ENCODE measurements around the gene ATP1A4.
"Not testable (repeated sequence)": the region's sequence is repeated elsewhere in the genome, so short reads cannot be mapped to it uniquely, and the experiment has no call there.

ATP1A4 gene

DNA sequence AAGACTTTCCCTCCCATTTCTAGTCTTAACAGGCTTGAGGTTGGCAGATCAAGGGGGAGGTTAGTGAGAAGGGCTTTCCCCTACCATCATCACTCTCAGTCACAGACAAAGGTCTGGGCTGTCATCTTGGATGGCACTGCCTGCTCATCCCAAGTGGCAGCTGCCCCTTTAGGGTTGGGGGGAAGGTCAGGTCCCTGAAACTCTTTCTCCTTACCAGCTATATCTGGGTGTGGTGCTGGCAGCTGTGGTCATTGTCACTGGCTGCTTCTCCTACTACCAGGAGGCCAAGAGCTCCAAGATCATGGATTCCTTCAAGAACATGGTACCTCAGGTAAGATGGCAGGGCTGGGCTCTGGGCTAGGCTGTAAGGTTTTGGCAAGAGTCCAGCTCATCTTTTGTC, 27.7 kb upstream of the ATP1A4 start:
- no peak for DNase-seq (ENCODE audit: low read depth in 3 of 3, low spot score in 1 of 3)

DNA sequence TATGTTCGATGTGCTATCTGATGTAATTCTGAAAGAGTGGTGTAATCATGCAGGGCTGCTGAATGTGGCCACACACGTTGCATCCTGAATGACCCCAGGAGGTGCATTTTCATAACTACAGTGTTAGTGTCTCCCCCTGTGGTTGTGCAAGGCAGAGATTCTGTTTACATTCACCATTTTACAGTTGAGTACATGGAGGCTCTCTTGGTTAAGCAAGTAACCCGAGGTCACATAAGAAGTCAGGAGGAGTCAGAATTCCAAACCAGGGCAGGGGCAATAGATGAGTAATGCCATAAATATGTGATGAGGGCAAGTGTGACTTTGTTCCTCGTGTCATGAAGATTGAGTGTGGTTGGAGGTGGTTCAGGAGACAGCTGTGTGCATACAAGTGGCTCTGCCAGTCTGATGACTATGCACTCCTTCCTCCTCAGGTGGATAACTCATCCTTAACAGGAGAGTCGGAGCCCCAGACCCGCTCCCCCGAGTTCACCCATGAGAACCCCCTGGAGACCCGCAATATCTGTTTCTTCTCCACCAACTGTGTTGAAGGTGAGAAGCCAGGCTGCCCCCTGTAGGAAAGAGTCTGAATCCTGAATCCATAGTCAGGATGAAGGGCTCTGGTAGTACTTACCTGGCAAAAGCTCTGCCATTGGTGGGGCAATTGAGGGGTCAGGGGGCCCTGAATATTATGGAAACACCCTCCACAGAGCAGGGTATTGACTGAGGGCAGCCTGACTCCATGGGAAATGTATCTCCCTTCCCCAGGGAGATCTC, 26.5 kb upstream of the ATP1A4 start:
- DNase-seq (ENCODE audit: low read depth in 3 of 3, low spot score in 1 of 3): no peak

DNA sequence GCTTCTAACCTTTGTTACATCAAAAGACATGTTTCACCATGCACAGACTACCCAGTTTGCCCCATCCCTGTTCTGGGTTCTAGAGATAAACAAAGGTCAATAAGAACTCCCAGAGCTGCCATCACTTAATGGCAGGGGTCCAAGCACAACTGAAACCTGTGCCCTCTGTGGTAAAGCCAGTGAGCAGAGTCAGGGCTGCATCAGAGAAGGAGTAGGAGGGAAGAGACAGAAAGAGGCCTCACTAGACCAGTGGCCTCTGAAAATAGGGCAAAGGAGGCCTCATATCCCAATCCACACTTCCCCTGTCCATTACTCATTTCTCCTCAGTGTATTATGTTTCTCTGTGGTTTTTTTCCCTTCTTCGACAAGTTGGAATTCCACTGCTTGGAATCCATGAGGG, 25.7 kb upstream of the ATP1A4 start:
- no peak for DNase-seq (ENCODE audit: low read depth in 3 of 3, low spot score in 1 of 3)

DNA sequence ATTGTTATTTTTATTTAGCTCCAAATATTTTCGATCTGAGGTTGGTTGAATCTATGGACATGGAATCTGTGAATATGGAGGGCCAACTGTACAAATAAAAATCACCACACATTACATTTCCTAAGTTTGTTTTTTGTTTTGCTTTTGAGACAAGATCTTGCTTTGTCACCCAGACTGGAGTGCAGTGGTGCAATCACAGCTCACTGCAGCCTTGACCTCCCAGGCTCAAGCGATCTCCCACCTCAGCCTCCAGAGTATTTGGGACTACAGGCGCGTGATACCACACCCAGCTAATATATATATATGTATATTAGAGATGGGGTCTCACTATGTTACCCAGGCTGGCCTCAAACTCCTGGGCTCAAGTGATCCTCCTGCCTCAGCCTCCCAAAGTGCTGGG, 25.1 kb upstream of the ATP1A4 start:
- DNase-seq (ENCODE audit: low read depth in 3 of 3, low spot score in 1 of 3): not testable (repeated sequence)

DNA sequence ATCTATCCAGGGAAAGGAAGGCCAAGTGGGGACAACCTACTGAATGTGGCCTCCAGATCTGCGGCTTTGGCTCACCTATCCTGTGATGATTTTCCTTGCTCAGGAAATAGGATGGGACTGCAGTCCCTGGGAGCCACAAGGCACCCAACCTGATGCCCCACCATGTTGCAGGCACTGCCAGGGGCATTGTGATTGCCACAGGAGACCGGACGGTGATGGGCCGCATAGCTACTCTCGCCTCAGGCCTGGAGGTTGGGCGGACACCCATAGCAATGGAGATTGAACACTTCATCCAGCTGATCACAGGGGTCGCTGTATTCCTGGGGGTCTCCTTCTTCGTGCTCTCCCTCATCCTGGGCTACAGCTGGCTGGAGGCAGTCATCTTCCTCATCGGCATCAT, 24.0 kb upstream of the ATP1A4 start:
- DNase-seq (ENCODE audit: low read depth in 3 of 3, low spot score in 1 of 3): no peak

DNA sequence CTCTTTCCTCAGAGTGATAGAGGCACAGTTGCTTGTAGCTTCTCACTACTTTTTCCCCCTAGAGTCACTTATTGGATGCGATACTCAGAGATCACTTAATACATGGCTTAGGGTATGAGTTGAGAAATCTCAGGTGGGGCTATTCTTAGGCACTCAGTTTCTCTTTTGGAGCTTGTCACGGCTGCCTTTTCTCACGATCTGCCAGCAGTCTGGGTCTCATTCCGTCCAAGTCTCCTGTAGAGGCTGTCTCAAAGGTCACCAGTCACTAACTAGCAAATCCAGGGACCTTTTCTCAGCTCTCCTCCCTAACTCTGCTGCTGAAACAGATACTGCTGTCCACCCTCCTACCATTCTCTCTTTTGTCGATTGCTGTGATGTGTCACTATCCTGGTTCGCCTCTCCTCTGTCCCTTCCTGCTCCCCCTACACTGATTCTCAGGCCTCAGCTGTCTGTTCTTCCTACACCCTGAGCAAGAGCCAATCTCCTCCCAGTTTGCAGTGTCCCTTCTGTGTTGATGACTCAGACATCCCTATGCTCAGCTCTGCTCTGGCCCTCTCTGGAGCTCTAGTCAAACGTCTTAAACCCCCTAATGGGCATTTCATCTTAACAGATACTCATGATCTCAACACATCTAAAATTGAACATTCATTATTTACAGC, 23.4 kb upstream of the ATP1A4 start:
- no peak for DNase-seq (ENCODE audit: low read depth in 3 of 3, low spot score in 1 of 3)

DNA sequence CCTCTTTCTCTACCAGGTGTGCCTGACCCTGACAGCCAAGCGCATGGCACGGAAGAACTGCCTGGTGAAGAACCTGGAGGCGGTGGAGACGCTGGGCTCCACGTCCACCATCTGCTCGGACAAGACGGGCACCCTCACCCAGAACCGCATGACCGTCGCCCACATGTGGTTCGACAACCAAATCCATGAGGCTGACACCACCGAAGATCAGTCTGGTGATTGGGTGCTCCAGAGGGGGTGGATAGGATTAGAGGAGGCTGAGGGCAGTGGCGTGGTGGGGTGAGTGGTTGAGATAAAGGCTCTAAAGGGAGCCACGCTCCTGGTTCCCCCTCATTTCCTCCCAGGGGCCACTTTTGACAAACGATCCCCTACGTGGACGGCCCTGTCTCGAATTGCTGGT, 22.8 kb upstream of the ATP1A4 start:
- no peak for DNase-seq (ENCODE audit: low read depth in 3 of 3, low spot score in 1 of 3)

DNA sequence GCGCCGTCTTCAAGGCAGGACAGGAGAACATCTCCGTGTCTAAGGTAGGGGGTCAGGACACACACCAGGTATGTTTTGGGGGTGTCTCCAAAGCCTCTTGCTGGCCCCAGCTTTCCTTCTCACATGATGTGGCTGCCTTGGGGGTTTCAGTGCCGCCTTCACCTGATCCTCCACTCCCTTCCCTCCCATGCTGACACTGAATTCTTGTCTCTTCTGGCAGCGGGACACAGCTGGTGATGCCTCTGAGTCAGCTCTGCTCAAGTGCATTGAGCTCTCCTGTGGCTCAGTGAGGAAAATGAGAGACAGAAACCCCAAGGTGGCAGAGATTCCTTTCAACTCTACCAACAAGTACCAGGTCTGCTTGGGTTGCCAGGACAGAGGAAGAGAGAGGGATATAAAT, 22.4 kb upstream of the ATP1A4 start:
- no peak for DNase-seq (ENCODE audit: low read depth in 3 of 3, low spot score in 1 of 3)

DNA sequence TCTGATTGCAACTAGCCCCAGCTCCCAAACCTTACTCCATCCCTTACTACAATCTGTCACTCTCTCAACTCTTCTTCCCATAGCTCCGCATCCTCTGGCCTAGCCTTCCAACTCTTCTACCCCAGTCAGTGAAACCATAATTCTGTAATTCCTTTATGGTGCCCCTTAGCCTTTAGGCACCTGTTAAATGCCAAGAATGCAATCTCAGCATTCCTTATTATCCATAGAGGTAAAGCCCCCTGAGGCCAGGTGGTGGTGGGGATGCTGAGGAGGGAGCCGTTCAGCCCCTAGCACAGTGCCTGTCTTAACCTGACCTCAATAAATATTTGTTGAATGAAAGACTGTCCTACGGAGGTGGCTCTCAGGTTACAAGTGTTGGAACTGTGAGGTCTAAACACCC, 21.8 kb upstream of the ATP1A4 start:
- DNase-seq (ENCODE audit: low read depth in 3 of 3, low spot score in 1 of 3): no peak

DNA sequence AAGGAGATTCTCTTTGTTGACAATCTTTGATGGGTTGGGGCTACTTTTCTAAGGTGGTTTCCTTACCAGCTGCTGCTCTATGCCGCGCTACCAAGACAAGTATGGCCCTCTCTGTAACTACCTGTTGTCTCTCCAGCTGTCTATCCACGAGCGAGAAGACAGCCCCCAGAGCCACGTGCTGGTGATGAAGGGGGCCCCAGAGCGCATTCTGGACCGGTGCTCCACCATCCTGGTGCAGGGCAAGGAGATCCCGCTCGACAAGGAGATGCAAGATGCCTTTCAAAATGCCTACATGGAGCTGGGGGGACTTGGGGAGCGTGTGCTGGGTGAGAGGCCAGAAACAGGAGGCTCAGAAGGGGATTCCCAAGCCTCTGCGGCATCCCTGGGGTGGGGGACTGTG, 21.4 kb upstream of the ATP1A4 start:
- DNase-seq (ENCODE audit: low read depth in 3 of 3, low spot score in 1 of 3): no peak

DNA sequence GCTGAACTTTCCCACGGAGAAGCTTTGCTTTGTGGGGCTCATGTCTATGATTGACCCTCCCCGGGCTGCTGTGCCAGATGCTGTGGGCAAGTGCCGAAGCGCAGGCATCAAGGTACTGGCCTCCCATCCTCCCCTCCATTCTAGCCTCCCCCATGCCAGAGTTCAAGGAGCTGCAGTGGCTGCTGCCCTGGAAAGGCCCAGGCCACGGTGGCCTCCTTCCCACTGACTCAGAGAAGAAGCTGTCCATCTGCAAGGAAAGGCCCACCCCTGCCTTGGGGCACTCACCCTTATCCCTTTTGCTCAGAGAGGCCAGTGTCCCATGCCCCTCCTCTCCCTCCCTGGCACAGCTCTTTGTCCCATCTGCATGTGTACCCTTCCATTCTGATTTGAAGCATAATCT, 20.9 kb upstream of the ATP1A4 start:
- no peak for DNase-seq (ENCODE audit: low read depth in 3 of 3, low spot score in 1 of 3)

DNA sequence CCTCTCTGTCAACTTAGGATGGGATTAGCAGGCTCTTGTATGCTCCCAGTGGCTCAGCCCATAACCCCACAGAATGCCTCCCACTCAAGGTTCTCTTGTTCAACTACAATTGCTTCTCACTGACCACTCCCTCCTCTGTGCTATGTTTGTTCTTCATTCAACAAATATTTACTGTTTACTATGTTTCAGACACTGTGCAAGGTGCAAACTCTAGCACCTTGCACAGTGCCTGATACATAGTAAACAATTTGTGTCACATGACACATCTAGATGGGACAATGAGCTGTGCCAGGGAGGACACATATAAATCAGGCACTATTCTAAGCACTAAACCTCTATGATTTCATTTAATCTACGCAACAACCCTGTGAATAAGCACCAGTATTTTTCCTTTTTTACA, 20.5 kb upstream of the ATP1A4 start:
- DNase-seq (ENCODE audit: low read depth in 3 of 3, low spot score in 1 of 3): no peak

DNA sequence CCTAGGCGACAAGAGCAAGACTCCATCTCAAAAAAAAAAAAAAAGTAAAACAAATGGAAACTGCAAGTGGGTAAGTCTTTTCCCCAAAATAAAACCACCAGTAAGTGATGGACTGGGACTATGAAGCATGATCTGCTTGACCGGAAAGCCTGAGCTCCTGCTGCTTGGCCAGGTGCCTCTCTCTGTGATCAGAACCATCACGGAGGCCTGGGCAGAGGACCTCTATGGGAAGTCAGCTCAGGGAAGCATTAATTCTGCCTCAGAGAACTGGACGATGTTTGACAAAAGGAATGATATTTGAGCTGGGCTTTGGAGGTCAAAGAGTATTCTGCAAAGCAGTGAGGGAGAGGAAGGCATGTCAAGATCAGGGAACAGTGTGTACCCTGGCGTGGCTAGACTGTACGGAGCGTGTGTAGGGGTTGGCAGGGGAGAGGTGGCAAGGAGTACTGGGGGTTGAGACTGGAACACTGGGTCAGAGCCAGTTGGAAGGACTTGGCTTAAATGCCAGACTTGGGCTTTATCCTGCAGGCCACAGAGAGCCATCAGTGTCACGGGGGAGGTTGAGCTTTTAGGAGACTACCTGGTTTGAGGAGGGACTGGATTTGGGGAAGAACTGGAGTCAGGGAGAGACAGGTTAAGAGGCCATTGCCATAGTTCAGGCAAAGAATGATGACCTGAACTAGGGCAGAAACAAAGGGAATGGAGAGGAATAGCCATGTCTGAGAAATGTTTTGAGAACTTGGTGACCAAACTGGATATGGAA, 19.4 kb upstream of the ATP1A4 start:
- no peak for DNase-seq (ENCODE audit: low read depth in 3 of 3, low spot score in 1 of 3)

DNA sequence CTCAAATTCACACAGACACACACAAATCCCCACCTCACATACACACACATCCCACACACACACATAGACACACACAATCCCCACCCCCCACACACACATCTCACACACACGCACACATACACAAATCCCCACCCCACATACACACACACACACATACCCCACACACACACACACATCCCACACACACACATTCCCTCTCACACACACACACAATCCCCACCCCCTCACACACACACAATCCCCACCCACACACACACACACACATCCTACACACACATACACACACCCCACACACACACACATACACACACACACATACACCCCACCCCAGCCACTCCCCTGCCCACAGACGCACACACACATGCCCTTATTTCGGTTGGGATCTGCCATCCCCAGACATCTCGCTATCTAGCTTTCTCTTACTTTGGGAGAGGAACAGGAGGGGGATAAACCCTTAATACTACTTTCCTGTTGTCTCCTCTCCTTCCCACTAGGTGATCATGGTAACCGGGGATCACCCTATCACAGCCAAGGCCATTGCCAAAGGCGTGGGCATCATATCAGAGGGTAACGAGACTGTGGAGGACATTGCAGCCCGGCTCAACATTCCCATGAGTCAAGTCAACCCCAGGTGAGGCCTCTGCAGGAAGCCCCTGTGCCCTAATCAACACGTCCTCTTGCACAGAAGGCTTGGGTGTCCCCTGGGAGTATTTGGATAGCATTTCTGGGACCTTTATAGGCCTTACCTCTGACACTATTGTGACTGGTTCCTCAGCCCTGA, 17.2 kb upstream of the ATP1A4 start:
- DNase-seq (ENCODE audit: low read depth in 3 of 3, low spot score in 1 of 3): no peak

DNA sequence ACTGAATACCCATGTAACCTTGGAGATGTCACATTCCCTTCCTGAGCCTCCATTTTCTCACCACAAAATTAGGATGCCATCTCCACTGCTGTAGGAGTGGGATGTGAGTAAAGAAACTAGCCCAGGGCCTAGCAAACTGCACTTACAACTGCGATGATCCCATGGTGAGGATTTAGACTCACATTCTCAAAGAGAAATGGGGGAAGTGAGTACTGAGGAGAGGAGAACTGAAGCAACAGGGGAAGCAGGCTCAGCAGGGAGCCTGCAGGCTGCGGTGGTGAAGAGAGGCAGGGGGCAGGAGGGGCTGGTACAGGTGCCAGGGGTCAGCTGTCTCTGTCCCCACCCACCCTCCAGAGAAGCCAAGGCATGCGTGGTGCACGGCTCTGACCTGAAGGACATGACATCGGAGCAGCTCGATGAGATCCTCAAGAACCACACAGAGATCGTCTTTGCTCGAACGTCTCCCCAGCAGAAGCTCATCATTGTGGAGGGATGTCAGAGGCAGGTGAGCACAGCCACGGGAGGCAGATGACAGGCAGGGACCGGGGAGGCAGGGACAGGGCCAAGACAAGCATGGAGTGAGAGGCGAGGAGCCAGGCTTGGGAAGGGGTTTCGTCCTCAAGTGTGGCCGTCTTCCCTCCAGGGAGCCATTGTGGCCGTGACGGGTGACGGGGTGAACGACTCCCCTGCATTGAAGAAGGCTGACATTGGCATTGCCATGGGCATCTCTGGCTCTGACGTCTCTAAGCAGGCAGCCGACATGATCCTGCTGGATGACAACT, 16.4 kb upstream of the ATP1A4 start:
- DNase-seq (ENCODE audit: low read depth in 3 of 3, low spot score in 1 of 3): no peak

DNA sequence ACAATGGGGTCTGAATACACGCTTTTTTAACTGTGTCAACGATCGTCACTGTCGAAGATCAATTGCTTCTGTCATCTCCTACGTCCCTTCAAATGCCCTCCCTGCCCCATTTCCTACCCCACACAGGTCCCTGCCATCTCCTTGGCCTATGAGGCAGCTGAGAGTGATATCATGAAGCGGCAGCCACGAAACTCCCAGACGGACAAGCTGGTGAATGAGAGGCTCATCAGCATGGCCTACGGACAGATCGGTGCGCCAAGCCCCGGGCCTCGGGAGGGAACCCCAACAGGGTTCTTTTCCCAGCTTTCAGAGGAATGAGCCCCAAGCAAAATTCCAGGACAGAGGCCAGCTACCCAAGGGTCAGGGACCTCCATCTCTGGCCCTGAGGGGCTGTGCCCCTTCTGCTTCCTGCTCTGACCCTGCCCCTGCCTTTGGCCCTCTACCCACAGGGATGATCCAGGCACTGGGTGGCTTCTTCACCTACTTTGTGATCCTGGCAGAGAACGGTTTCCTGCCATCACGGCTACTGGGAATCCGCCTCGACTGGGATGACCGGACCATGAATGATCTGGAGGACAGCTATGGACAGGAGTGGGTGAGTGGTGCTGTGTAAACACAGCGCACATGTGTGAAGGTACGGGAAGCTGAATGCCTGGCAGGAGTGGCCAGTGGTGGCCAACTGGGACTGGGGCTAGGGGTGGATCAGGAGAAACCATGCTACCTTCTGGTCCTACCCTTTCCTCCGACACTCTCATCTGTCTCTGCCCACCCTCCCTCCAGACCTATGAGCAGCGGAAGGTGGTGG, 15.1 kb upstream of the ATP1A4 start:
- no peak for DNase-seq (ENCODE audit: low read depth in 3 of 3, low spot score in 1 of 3)

DNA sequence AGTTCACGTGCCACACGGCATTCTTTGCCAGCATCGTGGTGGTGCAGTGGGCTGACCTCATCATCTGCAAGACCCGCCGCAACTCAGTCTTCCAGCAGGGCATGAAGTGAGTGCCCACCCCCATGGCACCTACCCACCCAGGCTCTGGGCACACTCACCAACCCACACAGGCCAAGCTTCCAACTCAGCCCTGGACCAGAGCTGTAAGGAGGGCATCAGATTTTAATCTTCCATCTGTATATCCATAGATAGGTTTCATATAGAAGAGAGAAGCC, 14.5 kb upstream of the ATP1A4 start:
- DNase-seq (ENCODE audit: low read depth in 3 of 3, low spot score in 1 of 3): no peak

DNA sequence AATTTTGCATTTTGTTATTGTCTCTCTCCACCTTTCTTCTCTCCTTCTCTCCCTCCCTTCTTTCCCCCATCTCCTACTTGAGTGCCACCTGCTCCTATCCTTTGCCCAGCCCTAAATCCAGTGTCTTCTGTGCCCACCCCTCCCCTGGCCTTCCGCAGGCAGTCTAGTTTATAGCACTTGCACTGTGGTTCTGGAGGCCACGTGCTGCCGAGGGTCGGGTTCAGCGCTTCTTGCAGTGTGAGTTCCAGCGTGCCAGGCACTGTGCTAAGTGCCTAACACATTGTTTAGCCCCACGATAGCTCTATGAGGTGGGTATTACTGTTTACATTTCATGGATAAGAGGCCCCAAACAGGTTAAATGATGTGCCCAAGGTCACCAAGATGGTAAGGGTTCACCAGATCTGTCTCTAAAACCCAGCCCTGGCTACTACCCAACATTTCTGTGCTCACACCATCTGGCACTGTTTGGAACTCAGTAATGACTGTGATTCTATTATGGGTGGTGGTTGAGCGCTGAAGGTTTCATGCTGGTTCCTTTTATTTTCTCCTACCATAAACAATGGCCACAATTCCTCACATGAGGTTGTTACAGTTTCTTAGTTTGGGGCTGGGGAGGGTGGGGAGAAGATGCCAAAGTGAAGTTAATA, 14.1 kb upstream of the ATP1A4 start:
- DNase-seq (ENCODE audit: low read depth in 3 of 3, low spot score in 1 of 3): no peak

DNA sequence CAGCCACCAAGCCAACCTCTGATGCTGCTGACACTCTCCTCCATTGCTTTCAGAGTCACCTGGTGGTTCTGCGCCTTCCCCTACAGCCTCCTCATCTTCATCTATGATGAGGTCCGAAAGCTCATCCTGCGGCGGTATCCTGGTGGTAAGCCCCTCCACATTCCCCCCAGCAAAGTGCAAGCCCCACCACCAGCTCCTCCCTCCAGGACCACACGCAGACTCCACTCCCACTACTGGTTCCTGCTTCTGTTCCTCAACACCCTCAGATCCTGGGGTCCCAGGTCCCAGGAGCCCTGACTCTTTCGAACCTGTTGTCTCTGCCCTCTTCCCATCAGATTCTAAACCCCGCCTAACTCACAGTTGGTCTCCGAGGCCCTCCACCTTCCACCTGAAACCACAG, 11.6 kb upstream of the ATP1A4 start:
- no peak for DNase-seq (ENCODE audit: low read depth in 3 of 3, low spot score in 1 of 3)

DNA sequence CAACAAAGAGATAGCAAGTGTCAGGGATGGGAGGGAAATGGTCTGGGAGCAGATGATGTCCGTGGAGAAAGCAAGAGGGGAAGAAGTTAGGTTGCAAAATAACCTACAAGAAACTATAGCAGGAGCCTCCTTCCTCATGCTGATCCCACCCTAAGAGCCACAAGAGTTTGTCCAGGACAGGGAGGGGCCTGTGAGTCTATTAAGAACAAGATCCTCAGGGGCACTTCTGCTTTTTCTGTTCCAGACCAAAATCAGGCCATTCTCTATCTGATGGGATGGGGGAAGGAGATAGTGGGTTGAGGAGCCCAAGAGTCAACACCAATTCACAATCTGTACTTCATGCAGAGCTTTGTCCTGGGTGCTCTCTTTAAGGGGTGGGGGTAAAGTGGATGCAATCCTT, 7.7 kb upstream of the ATP1A4 start:
- no peak for DNase-seq (ENCODE audit: low read depth in 3 of 3, low spot score in 1 of 3)

All from stimulated activated CD4-positive, alpha-beta T cell treated with anti-CD3 and anti-CD28 coated beads, TNF-alpha, amount 100 ng/mL, for 1 hour (primary cell).